HG03457 (cell line): Measurements from ENCODE around the gene CLASP2.
"Not testable (repeated sequence)": the region's sequence is repeated elsewhere in the genome, so short reads cannot be mapped to it uniquely, and the experiment has no call there.

ENCODE experiments used
- ATAC-seq: cut with Tn5 transposase; IDR thresholded peaks from one replicate; pipeline ENCODE4 v1.9.1; 2021; ENCODE audit warnings: moderate number of reproducible peaks; ENCODE audit not compliant: unreplicated experiment

Gene CLASP2

DNA sequence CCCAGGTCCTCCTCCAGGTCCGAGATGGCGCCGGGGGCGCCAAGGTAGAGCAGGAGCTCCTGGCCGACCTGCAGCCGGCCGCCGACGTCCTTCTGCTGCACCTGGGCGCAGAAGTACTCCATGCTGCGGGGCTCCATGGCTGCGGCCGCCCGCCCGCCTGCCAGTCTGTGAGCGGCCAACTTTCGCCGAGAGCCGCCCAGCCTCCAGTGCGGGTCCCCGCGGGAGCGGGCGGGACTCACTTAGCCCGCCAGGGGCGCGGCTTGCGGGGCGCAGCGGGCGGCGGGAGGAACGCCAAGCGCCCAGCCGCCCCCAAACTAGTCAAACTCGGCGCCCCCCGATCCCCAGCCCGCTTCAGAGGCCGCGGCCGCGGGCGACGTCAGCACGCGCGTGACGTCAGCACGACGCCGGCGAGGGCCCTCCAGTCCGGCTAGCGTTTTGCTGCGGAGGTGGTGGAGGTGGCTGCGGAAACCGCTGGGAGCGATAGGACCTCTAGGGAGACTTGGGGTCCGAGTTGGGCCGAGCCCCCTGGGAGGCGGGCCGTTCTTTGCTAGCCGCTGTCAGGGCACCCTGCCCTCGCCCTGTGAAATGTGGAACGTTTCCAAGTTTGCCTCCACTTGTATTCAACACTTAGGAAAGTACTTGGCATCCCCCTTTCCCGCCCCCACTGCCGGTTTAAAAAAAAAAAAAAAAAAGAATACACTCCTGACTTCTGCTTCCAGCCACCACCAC, at the start of gene CLASP2:
TSS of gene CLASP2 (minus strand) at position 389 of the 729 bp plus-strand sequence. CDS start at position 137, 252 bp downstream.
- ATAC-seq: peak; percentile 92

DNA sequence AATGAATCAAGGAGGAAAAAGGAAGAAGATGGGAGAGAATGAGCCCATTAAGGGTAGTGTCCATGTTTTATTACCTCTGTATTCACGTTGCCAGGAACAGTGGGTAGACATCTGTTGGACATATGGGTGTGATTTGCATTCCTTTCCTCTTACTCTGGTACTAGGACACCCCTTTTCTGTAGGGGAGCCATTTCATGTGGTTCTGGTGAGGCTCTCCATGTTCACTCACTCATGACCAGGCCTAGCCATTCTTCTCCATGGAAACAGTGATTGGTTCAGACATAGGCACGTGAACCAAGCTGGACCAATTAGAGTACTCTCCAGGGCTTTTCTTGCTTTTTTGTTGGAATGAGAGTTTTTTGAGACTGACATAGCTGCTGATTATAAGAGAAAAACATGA, 40.8 kb upstream of the CLASP2 start:
- no peak for ATAC-seq

DNA sequence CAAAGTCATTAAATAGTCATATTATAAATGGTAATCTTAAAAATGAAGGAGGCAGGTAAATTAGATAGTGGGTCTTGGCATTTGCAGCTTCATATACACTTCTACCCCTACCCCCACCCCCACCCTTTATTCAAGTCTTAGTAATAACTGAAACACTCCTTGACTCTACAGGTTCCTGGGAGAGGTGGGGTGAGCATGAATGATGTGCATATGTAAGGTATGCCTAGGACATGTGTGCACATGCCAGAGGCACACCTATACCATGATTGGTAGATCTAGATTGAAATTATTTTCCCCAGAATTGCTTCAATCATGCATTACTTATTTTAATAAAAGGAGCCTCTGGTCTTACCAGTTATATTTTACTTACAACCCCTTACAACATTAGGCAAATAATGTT, 40.2 kb upstream of the CLASP2 start:
- ATAC-seq: no peak

DNA sequence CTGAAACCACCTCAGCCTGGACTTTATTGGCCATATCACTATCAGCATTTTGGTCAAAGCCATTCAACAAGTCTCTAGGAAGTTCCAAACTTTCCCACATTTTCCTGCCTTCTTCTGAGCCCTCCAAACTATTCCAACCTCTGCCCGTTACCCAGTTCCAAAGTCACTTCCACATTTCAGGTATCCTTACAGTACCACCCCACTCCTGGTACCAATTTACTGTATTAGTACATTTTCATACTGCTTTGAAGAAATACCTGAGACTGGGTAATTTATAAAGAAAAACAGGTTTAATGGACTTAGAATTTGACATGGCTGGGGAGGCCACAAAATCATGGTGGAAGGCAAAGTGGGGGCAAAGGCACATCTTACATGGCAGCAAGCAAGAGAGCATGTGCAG, 36.3 kb upstream of the CLASP2 start:
- ATAC-seq: not testable (repeated sequence)

GRCh38 chr3:33751336-33751735, 33.3 kb upstream of the CLASP2 start:
- ATAC-seq: no peak

- no peak for ATAC-seq
Observed at GRCh38 chr3:33750211-33750548, 32.1 kb upstream of the CLASP2 start.

DNA sequence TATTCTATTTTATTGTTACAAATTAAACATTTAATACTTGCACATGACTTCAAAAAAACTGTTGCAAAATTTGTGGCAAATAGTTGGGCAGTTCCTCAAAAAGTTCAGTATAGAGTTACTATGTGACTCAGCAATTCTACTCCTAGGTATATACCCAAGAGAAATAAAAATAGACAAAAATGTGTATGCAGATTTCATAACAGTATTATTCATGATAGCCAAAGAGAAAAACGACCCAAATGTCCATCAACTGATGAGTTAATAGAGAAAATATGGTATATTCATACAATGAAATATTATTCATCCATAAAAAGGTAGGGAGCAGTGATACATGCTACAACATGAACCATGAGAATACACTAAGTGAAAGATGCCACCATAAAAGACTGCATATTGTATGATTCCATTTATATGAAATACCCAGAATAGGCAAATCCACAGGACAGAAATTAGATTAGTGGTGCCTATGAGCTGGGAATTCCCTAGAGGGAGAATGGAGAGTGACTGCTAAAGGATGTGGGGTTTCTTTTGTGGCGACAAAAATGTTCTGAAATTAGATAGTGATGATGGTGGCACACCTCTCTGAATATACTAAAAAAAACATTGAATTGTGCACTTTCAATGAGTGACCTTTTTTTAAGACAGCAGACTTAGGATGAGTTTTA, 31.6 kb upstream of the CLASP2 start:
- no peak for ATAC-seq

- no peak for ATAC-seq
Observed at GRCh38 chr3:33746416-33747116, 28.5 kb upstream of the CLASP2 start.

GRCh38 chr3:33737146-33737545, 19.1 kb upstream of the CLASP2 start:
- ATAC-seq: no peak

- no peak for ATAC-seq
Observed at GRCh38 chr3:33732394-33732793, 14.3 kb upstream of the CLASP2 start.

- ATAC-seq: no peak
Observed at GRCh38 chr3:33729993-33730392, 11.9 kb upstream of the CLASP2 start.

DNA sequence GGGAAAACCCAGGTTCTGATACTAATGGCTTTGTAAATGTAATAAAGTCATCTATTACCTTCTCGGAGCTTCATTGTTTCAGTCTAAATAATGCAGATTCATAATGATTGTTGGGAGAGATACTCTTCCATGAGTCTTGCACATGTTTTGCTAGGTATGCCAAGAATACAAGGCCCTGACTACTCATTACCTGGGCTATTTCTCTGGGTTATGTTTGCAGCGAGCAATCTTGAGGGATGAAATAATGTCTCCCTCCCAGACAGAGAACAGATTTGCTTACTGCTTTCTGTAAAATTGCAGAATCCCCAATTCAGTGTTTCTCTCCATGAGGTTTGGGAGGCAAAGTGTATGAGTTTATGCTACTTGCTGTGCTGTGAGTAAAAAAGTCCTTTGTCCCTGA, 6.2 kb upstream of the CLASP2 start:
- ATAC-seq: no peak

DNA sequence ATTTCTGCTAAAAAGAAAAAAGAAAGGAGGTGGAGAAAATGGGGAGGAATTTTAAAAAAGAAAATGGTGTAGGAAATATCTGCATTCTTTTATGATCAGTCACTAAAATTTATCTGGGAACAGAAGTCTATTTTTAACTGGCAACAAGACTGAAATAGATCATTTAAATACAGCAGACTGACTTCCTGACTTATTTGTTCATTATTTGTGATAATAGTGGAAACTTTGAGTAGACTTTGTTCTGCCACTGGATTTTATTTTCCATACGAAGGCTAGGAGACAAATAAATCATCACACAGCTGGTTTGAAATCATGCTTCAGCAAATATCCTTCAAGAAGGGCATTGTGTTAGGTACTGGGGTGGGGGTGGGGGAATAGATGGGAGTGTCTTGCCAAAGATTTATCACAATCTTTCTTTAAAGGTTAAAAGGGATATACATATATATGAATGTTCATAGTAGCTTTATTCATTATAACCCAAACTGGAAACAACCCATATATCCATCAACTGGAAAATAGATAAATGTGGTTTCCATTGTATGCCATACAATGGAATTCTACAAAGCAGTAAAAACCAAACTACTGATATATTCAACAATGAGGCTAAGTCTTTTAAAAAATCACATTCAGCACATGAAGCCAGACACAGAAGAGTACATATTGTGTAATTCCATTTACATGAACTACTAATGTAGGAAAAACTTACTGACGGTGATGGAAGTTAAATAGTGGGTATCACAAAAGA, 4.7 kb upstream of the CLASP2 start:
- ATAC-seq: no peak

DNA sequence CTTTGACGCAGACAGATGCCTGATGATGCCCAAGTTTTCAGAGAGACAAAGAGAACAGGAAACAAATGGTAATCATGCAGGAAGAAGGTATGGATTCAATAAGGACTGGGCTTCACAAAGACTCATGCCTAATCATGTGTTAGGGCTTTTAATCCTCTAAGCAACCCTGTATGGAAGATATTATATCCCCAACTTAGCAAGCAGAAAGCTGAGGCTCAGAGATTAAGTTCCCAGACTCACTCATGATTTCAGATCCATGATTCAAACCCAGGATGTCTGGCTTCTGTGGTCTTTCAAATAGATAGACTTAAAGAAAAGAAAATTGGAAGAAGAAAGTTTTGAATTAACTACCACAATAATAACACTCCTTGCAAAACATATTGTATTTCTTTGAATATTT, 4.1 kb upstream of the CLASP2 start:
- no peak for ATAC-seq

DNA sequence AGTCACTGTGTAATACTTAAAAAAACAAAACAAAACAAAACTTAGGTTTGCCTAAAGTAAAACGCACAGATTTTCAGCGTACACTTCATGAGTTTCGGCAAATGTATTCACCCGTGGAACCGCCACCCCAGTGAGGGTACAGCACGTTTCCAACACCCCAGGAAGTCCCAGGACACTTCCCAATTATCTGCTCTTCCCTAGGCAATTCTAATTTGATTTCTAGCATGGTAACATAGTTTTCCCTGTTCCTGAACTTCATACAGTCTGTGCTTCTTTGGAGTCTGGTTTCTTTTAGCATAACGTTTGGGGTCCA, 497 bp upstream of the CLASP2 start:
- no peak for ATAC-seq

GRCh38 chr3:33717616-33717865, 513 bp downstream of the CLASP2 start:
- peak; percentile 51 for ATAC-seq

DNA sequence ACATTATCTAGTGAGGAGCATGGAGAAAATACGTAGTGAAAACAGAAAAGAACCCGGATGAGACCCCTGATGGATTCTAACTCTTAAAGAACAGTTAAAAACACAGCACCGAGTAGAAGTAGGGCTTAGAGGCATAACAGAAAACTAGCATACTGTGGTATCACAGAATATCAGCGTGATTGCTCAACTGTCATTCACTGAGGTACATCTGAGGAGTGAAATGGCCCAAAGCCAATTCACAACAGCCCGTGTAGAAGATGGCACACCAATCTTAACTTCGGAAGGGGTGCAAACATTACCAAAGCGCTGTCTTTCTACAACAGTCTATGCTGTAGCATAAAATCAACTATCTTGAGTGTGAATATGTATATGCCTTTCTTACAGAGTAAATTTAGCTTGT, 1.8 kb downstream of the CLASP2 start:
- ATAC-seq: no peak

- no peak for ATAC-seq
Observed at GRCh38 chr3:33711100-33711499, 7.0 kb downstream of the CLASP2 start.

GRCh38 chr3:33706056-33706455, 12.0 kb downstream of the CLASP2 start:
- ATAC-seq: no peak

- ATAC-seq: no peak
Observed at GRCh38 chr3:33704891-33705290, 13.2 kb downstream of the CLASP2 start.

DNA sequence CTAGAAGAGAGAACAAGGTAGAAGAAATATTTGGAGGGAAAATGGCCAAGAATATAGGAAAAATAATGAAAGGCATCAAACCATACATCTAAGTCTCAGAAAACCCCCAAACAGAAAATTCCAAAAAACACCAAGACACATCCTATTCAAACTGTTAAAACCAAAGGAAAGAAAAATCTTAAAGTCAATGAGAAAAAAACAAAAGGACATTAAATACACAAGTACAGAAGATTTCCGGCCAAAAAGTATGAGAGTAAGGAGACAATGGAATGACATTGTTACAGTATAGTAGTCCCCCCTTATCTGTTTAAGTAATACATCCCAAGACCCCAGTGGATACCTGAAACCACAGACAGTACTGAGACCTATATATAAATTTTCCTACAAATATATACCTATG, 18.8 kb downstream of the CLASP2 start:
- ATAC-seq: no peak

- no peak for ATAC-seq
Observed at GRCh38 chr3:33694944-33695343, 23.1 kb downstream of the CLASP2 start.
